HG03135 (cell line): ENCODE data around the gene PRAME.
"Not testable (repeated sequence)": the region's sequence is repeated elsewhere in the genome, so short reads cannot be mapped to it uniquely, and the experiment has no call there.

ENCODE experiments used
- ATAC-seq: cut with Tn5 transposase; IDR thresholded peaks from one replicate; pipeline ENCODE4 v1.9.1; 2021; ENCODE audit warnings: mild to moderate bottlenecking, moderate library complexity; ENCODE audit not compliant: unreplicated experiment

PRAME gene

GRCh38 chr22:22558972-22559603, at the start of gene PRAME:
TSS of gene PRAME (minus strand) at chr22:22559265. CDS start at chr22:22556832, 2,433 bp downstream.
- ATAC-seq: no peak

- ATAC-seq: not testable (repeated sequence)
These were observed 49.0 kb upstream of the PRAME start for GRCh38 chr22:22608022-22608421.

- ATAC-seq: no peak
These were observed 46.0 kb upstream of the PRAME start for GRCh38 chr22:22605074-22605404.

GRCh38 chr22:22604326-22605073, 45.4 kb upstream of the PRAME start:
- no peak for ATAC-seq

- ATAC-seq: no peak
These were observed 44.4 kb upstream of the PRAME start for GRCh38 chr22:22603470-22603947.

GRCh38 chr22:22600531-22601261, 41.6 kb upstream of the PRAME start:
- no peak for ATAC-seq

GRCh38 chr22:22599248-22599647, 40.2 kb upstream of the PRAME start:
- ATAC-seq: no peak

- no peak for ATAC-seq
These were observed 39.1 kb upstream of the PRAME start for GRCh38 chr22:22598144-22598543.

GRCh38 chr22:22595001-22595835, 36.2 kb upstream of the PRAME start:
- no peak for ATAC-seq

- ATAC-seq: no peak
These were observed 35.0 kb upstream of the PRAME start for GRCh38 chr22:22593964-22594656.

- no peak for ATAC-seq
These were observed 34.2 kb upstream of the PRAME start for GRCh38 chr22:22593250-22593649.

GRCh38 chr22:22591348-22592299, 32.6 kb upstream of the PRAME start:
- ATAC-seq: no peak

- ATAC-seq: no peak
These were observed 31.2 kb upstream of the PRAME start for GRCh38 chr22:22590136-22590891.

GRCh38 chr22:22588485-22589164, 29.6 kb upstream of the PRAME start:
- no peak for ATAC-seq

- ATAC-seq: no peak
These were observed 28.6 kb upstream of the PRAME start for GRCh38 chr22:22587577-22588188.

GRCh38 chr22:22584722-22585121, 25.7 kb upstream of the PRAME start:
- no peak for ATAC-seq

GRCh38 chr22:22583030-22583429, 24.0 kb upstream of the PRAME start:
- ATAC-seq: no peak
